GM12878 (cell line): ENCODE data around the gene CABYR. TPM values are rescaled to one million over a fixed set of nuclear protein-coding genes. Genes with fewer than 3 reads are reported as not detected.

Experiments used
- ATAC-seq: fragments of 200-7000 bp; cut with Tn5 transposase; 3 replicates; pipeline ENCODE4 v1.9.1; 2020; ENCODE audit warnings: mild to moderate bottlenecking, moderate library complexity
- BruUV-seq: library from RNA; stranded (reverse); fragments of 400-500 nt; replicated peaks from 2 replicates; lab custom pipeline; 2021; lab: Mats Ljungman, UMichigan
- CTCF ChIA-PET: fragments of 300-600 bp; sonication (Branson Sonifier 250); formaldehyde crosslinking; extraction: SDS; loops from one replicate; lab custom pipeline; 2021; ENCODE audit warnings: inconsistent platforms; lab: Yijun Ruan, JAX
- POLR2A ChIA-PET: fragments of 350-600 bp; formaldehyde crosslinking; extraction: SDS; loops from one replicate; lab custom pipeline; 2021; ENCODE audit warnings: inconsistent platforms; lab: Charles Lee
- RAD21 ChIA-PET: fragments of 300-600 bp; sonication (Branson Sonifier 250); formaldehyde crosslinking; loops from one replicate; lab custom pipeline; 2023; ENCODE audit warnings: antibody characterized with exemption; ENCODE audit not compliant: unreplicated experiment; lab: Charles Lee
- SMC1A ChIA-PET: fragments of 300-600 bp; sonication (Branson Sonifier 250); formaldehyde crosslinking; loops from one replicate; lab custom pipeline; 2023; ENCODE audit not compliant: unreplicated experiment, uncharacterized antibody; lab: Charles Lee
- DNase-seq: peaks from one replicate; pipeline ENCODE4 v3.0.0-alpha.2; 2011; ENCODE audit warnings: low read depth, low spot score
- FAIRE-seq: peaks from 3 replicates; lab custom pipeline; 2011; peaks lifted over from hg19 to GRCh38; lab: Jason Lieb, UNC
- H2AFZ ChIP-seq: 2 replicates; pipeline ENCODE4 v1.6.0; 2011; ENCODE audit warnings: low read depth, low read length, control low read depth; ENCODE audit not compliant: control insufficient read depth
- H3K27ac ChIP-seq: 2 replicates; pipeline ENCODE4 v1.5.1; 2011; ENCODE audit warnings: control low read depth; ENCODE audit not compliant: control insufficient read depth, insufficient read depth
- H3K27me3 ChIP-seq, 2 experiments: replicated peaks in 1 of 2; 2 replicates each; pipeline versions ENCODE4 v1.6.0 to v1.6.1; 2011; ENCODE audit warnings: low read length in 1 of 2; ENCODE audit not compliant: control insufficient read depth in 2 of 2, insufficient read depth in 2 of 2
- H3K36me3 ChIP-seq, 2 experiments: 2 replicates each; pipeline ENCODE4 v1.5.1; 2011; ENCODE audit warnings: low read length in 1 of 2; ENCODE audit not compliant: control insufficient read depth in 2 of 2, insufficient read depth in 2 of 2
- H3K4me1 ChIP-seq: 2 replicates; pipeline ENCODE4 v1.6.1; 2011; ENCODE audit warnings: mild to moderate bottlenecking, low read length, moderate library complexity, mixed read lengths; ENCODE audit not compliant: control insufficient read depth, insufficient read depth
- H3K4me2 ChIP-seq: 2 replicates; pipeline ENCODE4 v1.6.0; 2011; ENCODE audit warnings: control low read depth; ENCODE audit not compliant: control insufficient read depth, insufficient read depth
- H3K4me3 ChIP-seq: fragments of 200-600 bp; sonication (generic); 2 replicates; pipeline ENCODE4 v1.5.1; 2016
- H3K79me2 ChIP-seq: 2 replicates; pipeline ENCODE4 v1.6.0; 2011; ENCODE audit warnings: low read length; ENCODE audit not compliant: control insufficient read depth, insufficient read depth
- H3K9ac ChIP-seq: 2 replicates; pipeline ENCODE4 v1.8.0; 2011; ENCODE audit warnings: low read length, control low read depth, mixed read lengths; ENCODE audit not compliant: control insufficient read depth, insufficient read depth
- H3K9me3 ChIP-seq: replicated peaks from 3 replicates; pipeline ENCODE4 v1.5.1; 2011; ENCODE audit warnings: mild to moderate bottlenecking, low read length; ENCODE audit not compliant: control insufficient read depth, insufficient read depth
- H4K20me1 ChIP-seq: 2 replicates; pipeline ENCODE4 v1.6.0; 2011; ENCODE audit not compliant: control insufficient read depth, insufficient read depth
- BACH1 ChIP-seq: fragments of 450-650 bp; IDR thresholded peaks from 2 replicates; pipeline ENCODE4 v1.6.1; 2017; ENCODE audit warnings: mild to moderate bottlenecking, borderline replicate concordance
- BCL11A ChIP-seq: IDR thresholded peaks from 2 replicates; pipeline ENCODE4 v1.6.1; 2011; ENCODE audit warnings: low read depth, low read length
- CBFB ChIP-seq: IDR thresholded peaks from 2 replicates; pipeline ENCODE4 v1.6.1; 2016; ENCODE audit warnings: antibody characterized with exemption, low read depth
- HDGF ChIP-seq: fragments of 450-650 bp; IDR thresholded peaks from 2 replicates; pipeline ENCODE4 v1.6.1; 2016; ENCODE audit warnings: antibody characterized with exemption
- JUND ChIP-seq: IDR thresholded peaks from 2 replicates; pipeline ENCODE4 v1.6.1; 2012; ENCODE audit warnings: low read depth, mild to moderate bottlenecking, low read length, improper control_type of control experiment, moderate library complexity
- NBN ChIP-seq: fragments of 450-650 bp; IDR thresholded peaks from 2 replicates; pipeline ENCODE4 v1.6.1; 2016
- POU2F2 ChIP-seq: IDR thresholded peaks from 3 replicates; pipeline ENCODE4 v1.6.1; 2011; ENCODE audit warnings: low read depth, mild to moderate bottlenecking, low read length, borderline replicate concordance
- RFX5 ChIP-seq: IDR thresholded peaks from 2 replicates; pipeline ENCODE4 v1.6.1; 2011; ENCODE audit warnings: low read depth, low read length, improper control_type of control experiment
- RUNX3 ChIP-seq: IDR thresholded peaks from 2 replicates; pipeline ENCODE4 v1.6.1; 2012; ENCODE audit warnings: low read length, inconsistent platforms
- SIN3A ChIP-seq: IDR thresholded peaks from 2 replicates; pipeline ENCODE4 v1.6.1; 2012; ENCODE audit warnings: low read depth, low read length, improper control_type of control experiment
- SMAD1 ChIP-seq: fragments of 450-650 bp; IDR thresholded peaks from 2 replicates; pipeline ENCODE4 v1.6.1; 2018; ENCODE audit warnings: mild to moderate bottlenecking, low read depth; ENCODE audit not compliant: partially characterized antibody
- ZSCAN29 ChIP-seq: fragments of 450-650 bp; IDR thresholded peaks from 2 replicates; pipeline ENCODE4 v1.6.1; 2017; ENCODE audit warnings: mild to moderate bottlenecking, moderate library complexity
- WGBS: methylation state at CpG from one replicate; pipeline ENCODE4 v1.1.6; 2016; ENCODE audit warnings: low lambda C conversion rate; ENCODE audit not compliant: insufficient replicate concordance, insufficient coverage; ENCODE audit errors: missing lambda C conversion rate; 5-methylcytosine and 5-hydroxymethylcytosine counted together
- in situ Hi-C: fragments of 300-500 bp; cut with MboI; formaldehyde crosslinking; loops from 9 replicates; pipeline ENCODE4 v1.14.3; 2018; ENCODE audit warnings: mixed read lengths
- intact Hi-C: fragments of 100-400 bp; cut with micrococcal nuclease; formaldehyde crosslinking; loops from one replicate; pipeline ENCODE4 v1.14.2; 2022; ENCODE audit not compliant: unreplicated experiment
- polyA plus RNA-seq, 11 experiments: library from polyadenylated mRNA; depleted of rRNA in 4 of 11; unstranded in 6 of 11; stranded (reverse) in 5 of 11; fragments of >200 nt; fragmentation: Nextera tagmentation in 4 of 11; fragmentation: Illumina TruSeq in 1 of 11; extraction: Ambion mirVana in 4 of 11; extraction: Trizol in 1 of 11; gene quantifications; 1 replicate in 1 of 11; 2 replicates in 10 of 11; pipeline versions ENCODE4 v1.2.1 to v1.2.3, GENCODE V29; 2011 to 2016; ENCODE audit warnings: inconsistent platforms in 2 of 11, missing spikeins in 2 of 11, low read depth in 1 of 11
- total RNA-seq, 4 experiments: library from RNA; depleted of rRNA in 3 of 4; stranded (reverse); fragments of >200 nt in 3 of 4; fragmentation: Illumina TruSeq in 1 of 4; extraction: Trizol in 1 of 4; gene quantifications; 2 replicates each; pipeline versions ENCODE4 v1.2.1 to v1.2.3, GENCODE V29; 2013 to 2021

Gene CABYR
- total and polyA plus RNA-seq, 10 of the 15 experiments (the other 5 are each of a cell fraction or from before 2014, with no cell fraction given): 0.29 to 2.8 (median 1.7) TPM

DNA sequence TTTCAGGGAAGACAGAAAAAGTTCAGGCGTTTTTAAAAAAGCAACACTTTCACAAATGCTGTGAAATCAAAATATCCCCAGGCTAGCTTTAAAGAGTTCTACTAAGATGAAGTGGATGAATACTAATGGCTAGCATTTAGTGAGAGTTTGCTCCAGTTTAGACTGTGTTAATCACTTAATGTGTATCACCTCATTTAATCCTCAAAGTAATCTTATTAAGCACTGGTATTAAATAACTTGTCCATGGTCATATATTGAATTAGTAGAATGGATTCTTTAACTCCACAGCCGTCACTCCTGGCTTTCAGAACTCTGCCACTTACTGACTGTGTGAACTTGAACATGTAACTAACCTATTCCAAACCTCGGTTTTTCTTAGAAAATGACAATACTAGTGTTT is 66.0 kb downstream of the CABYR start:
- H3K4me2 ChIP-seq: no peak overlapping the region
- no peaks in the 10 kb centered on the region for H3K4me1 ChIP-seq
- H3K79me2 ChIP-seq: no peaks in the 10 kb centered on the region
- H2AFZ ChIP-seq: no peak overlapping the region
- CTCF ChIA-PET: interaction anchor here (1.1 to 1.7 kb wide), 2 partner anchors 28 to 281 kb away, joined by 3 to 8 read pairs; no protein-coding TSS in a partner anchor
- TF ChIP-seq SIN3A (no peak), CBFB (no peak), BACH1 (no peak), POU2F2 (no peak), RUNX3 (no peak), RFX5 (no peak), HDGF (no peak), BCL11A (no peak), NBN (no peak), ZSCAN29 (no peak), SMAD1 (no peak), JUND (no peak)
- TF ChIP-seq, all 136 proteins: peak for 0
- ChIA-PET SMC1A (interaction anchor here (0.6 kb wide), 1 partner anchor 76 kb away, joined by 3 read pairs; no protein-coding TSS in a partner anchor), RAD21 (interaction anchor here (1.3 kb wide), 1 partner anchor 28 kb away, joined by 4 read pairs; no protein-coding TSS in a partner anchor), POLR2A (no interaction called here)
- H4K20me1 ChIP-seq: no peaks in the 10 kb centered on the region; the same call in 1 of the 2 replicates
- ATAC-seq (no peak), DNase-seq (no peak), FAIRE-seq (no peak)
- H3K4me3 ChIP-seq: no peak overlapping the region
- no peaks in the 10 kb centered on the region for H3K36me3 ChIP-seq
- in situ Hi-C loops: no loop called here
- peaks cover 0 to 3% of the 10 kb centered on the region in 2 experiments; a peak in 2 of 4 replicates for H3K27me3 ChIP-seq
- no peak overlapping the region for H3K27ac ChIP-seq
- intact Hi-C loops: no loop called here
- no peaks in the 10 kb centered on the region for H3K9me3 ChIP-seq
- H3K9ac ChIP-seq: no peak overlapping the region
- BruUV-seq: no TSS peak
- WGBS: 25% methylated on average over 3 of the region's 3 CpGs
